OCI-LY1 (cell line): ENCODE data around the gene SLBP.

Source experiments
- H2AFZ ChIP-seq: fragments of 200-600 bp; sonication (generic), shearing (Covaris generic); 2 replicates; pipeline ENCODE4 v1.6.0; 2014; ENCODE audit warnings: antibody characterized with exemption, mild to moderate bottlenecking, low read length
- H3F3A ChIP-seq: fragments of 200-600 bp; sonication (generic), shearing (Covaris generic); 2 replicates; pipeline ENCODE4 v1.6.0; 2014; ENCODE audit warnings: mild to moderate bottlenecking, antibody characterized with exemption, low read length, moderate library complexity; ENCODE audit not compliant: insufficient read depth
- H3K27ac ChIP-seq: fragments of 200-600 bp; sonication (generic); 2 replicates; pipeline ENCODE4 v1.5.1; 2014; ENCODE audit warnings: low read length, mixed run types, mild to moderate bottlenecking, low read depth; ENCODE audit not compliant: poor library complexity, severe bottlenecking
- H3K27me3 ChIP-seq: fragments of 200-600 bp; sonication (generic); 2 replicates; pipeline ENCODE4 v1.6.0; 2014; ENCODE audit warnings: antibody characterized with exemption, mild to moderate bottlenecking, low read length, moderate library complexity; ENCODE audit not compliant: insufficient read depth
- H3K36me3 ChIP-seq: fragments of 200-600 bp; sonication (generic); 2 replicates; pipeline ENCODE4 v1.6.1; 2014; ENCODE audit warnings: mild to moderate bottlenecking, antibody characterized with exemption, low read length, moderate library complexity, mixed read lengths; ENCODE audit not compliant: insufficient read depth
- H3K4me1 ChIP-seq: fragments of 200-600 bp; sonication (generic); 2 replicates; pipeline ENCODE4 v1.5.1; 2014; ENCODE audit warnings: mild to moderate bottlenecking, low read length, moderate library complexity; ENCODE audit not compliant: insufficient read depth, severe bottlenecking
- H3K4me2 ChIP-seq: fragments of 200-600 bp; sonication (generic), shearing (Covaris generic); 2 replicates; pipeline ENCODE4 v1.6.1; 2014; ENCODE audit warnings: low read length
- H3K4me3 ChIP-seq: fragments of 200-600 bp; sonication (generic); 2 replicates; pipeline ENCODE4 v1.5.1; 2014; ENCODE audit warnings: low read length, low read depth, mild to moderate bottlenecking, mixed read lengths; ENCODE audit not compliant: poor library complexity, severe bottlenecking
- H3K79me2 ChIP-seq: fragments of 200-600 bp; shearing (Covaris generic); 2 replicates; pipeline ENCODE4 v1.6.1; 2016; ENCODE audit warnings: mixed run types, low read length, mixed read lengths; ENCODE audit not compliant: insufficient read depth
- H3K9ac ChIP-seq: fragments of 200-600 bp; sonication (generic), shearing (Covaris generic); 2 replicates; pipeline ENCODE4 v1.6.1; 2014; ENCODE audit warnings: mild to moderate bottlenecking, low read length, mixed read lengths
- H3K9me2 ChIP-seq: fragments of 200-600 bp; sonication (generic), shearing (Covaris generic); 2 replicates; pipeline ENCODE4 v1.6.1; 2014; ENCODE audit warnings: low read depth, mild to moderate bottlenecking, low read length, mixed read lengths
- H3K9me3 ChIP-seq: fragments of 200-600 bp; shearing (Covaris generic); 2 replicates; pipeline ENCODE4 v1.6.1; 2014; ENCODE audit warnings: low read length, mixed read lengths
- H4K20me1 ChIP-seq: fragments of 200-600 bp; sonication (generic), shearing (Covaris generic); 2 replicates; pipeline ENCODE4 v1.6.0; 2016; ENCODE audit warnings: mild to moderate bottlenecking, low read length; ENCODE audit not compliant: insufficient read depth
- EZH2 ChIP-seq: fragments of 200-600 bp; sonication (generic), shearing (Covaris generic); IDR thresholded peaks from 2 replicates; pipeline ENCODE4 v1.8.0; 2017; ENCODE audit warnings: borderline replicate concordance, mixed run types, mild to moderate bottlenecking, antibody characterized with exemption, low read length, moderate library complexity, mixed read lengths
- TF ChIP-seq, protein P1 (sequence below): fragments of 200-600 bp; sonication (generic), shearing (Covaris generic); IDR thresholded peaks from 2 replicates; pipeline ENCODE4 v1.5.1; 2017; ENCODE audit warnings: mild to moderate bottlenecking, antibody characterized with exemption, low read length, moderate library complexity, mixed read lengths

SLBP gene

DNA sequence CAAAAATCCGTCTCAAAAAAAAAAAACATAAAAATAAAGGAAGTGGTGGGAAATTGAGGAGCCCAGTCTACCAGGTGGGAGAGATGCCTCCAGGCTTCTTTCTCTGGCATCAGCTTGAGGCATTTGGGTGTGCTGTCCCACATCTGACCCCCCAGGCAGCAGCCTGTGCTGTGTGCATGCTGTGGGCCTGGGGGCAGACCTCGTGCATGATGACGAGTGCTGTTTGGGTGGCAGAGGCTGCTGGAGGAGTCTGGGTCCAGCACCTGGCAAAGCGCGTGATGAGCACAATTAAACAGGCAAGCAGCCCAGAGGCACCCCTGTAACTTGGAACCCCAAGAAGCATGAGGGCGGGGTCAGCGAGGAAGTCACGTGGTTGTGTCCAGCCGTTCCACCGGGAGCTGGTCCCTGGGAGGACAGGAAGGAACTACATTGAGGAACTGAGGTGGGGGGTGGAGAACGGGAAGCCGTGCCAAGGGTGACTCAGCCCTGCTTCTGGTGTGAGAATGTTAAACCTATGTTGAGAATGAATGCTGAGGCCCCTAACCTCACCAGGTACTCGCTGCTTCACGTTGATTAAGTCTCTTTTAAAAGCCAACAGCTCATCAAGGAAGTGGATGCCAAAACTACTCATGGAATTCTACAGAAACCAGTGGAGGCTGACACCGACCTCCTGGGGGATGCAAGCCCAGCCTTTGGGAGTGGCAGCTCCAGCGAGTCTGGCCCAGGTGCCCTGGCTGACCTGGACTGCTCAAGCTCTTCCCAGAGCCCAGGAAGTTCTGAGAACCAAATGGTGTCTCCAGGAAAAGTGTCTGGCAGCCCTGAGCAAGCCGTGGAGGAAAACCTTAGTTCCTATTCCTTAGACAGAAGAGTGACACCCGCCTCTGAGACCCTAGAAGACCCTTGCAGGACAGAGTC lies 15.3 kb upstream of the SLBP start:
- Histone ChIP-seq H3K27ac (no peak overlapping the region), H3K9me3 (no peaks in the 10 kb centered on the region), H3K27me3 (no peaks in the 10 kb centered on the region), H3K9ac (no peak overlapping the region), H3K4me3 (no peak overlapping the region), H3K79me2 (peaks cover 3% of the 10 kb centered on the region; the same call in 1 of the 2 replicates), H3K9me2 (no peaks in the 10 kb centered on the region), H3K4me2 (no peak overlapping the region), H3K4me1 (peaks cover 37% of the 10 kb centered on the region), H4K20me1 (no peaks in the 10 kb centered on the region), H2AFZ (no peak overlapping the region), H3K36me3 (peaks cover 84% of the 10 kb centered on the region), H3F3A (no peaks in the 10 kb centered on the region; the same call in 1 of the 2 replicates)
- TF ChIP-seq, protein P1, sequence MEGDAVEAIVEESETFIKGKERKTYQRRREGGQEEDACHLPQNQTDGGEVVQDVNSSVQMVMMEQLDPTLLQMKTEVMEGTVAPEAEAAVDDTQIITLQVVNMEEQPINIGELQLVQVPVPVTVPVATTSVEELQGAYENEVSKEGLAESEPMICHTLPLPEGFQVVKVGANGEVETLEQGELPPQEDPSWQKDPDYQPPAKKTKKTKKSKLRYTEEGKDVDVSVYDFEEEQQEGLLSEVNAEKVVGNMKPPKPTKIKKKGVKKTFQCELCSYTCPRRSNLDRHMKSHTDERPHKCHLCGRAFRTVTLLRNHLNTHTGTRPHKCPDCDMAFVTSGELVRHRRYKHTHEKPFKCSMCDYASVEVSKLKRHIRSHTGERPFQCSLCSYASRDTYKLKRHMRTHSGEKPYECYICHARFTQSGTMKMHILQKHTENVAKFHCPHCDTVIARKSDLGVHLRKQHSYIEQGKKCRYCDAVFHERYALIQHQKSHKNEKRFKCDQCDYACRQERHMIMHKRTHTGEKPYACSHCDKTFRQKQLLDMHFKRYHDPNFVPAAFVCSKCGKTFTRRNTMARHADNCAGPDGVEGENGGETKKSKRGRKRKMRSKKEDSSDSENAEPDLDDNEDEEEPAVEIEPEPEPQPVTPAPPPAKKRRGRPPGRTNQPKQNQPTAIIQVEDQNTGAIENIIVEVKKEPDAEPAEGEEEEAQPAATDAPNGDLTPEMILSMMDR, result no peak
- TF ChIP-seq EZH2, result no peak

DNA sequence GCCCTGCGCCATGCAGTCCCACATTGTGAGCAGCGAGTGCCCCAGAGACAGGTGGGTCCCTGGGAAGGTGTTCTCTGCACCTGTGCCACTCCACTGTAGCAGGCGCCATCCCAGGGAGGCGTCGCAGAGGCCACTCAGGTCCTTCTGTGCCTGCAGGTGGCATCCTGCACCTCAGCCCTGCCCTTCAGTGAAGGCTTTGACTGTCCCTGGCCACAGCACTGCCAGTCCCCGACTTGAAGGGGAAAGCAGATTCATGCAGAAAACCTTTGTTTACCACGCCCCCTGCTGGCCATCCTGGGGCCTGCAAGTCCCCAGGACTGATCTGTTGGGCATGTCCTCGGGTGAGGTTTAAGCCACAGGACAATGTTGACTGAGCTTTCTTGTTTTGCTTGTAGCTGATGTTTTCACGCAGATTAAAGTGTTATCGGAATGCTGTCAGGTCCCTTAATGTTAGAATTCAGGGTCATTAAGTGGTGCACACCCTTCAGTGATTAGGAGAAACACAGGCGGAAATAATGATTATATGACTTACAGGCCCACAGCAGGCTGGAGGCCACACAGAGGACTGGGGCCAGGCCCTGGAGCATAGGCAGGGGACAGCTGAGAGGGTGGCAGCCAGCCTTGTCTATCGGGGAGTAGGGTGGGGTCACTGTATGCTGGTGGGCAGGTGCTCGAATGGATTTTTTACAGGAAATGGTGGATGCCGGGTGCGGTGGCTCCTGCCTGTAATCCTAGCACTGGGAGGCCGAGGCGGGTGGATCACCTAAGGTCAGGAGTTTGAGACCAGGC lies 14.2 kb upstream of the SLBP start:
- H3K4me3 ChIP-seq, result no peak overlapping the region
- H3K36me3 ChIP-seq, result peaks cover 73% of the 10 kb centered on the region
- H3K27me3 ChIP-seq, result no peaks in the 10 kb centered on the region
- no peaks in the 10 kb centered on the region for H3K9me2 ChIP-seq
- no peak overlapping the region for H2AFZ ChIP-seq
- no peaks in the 10 kb centered on the region; the same call in 1 of the 2 replicates for H3F3A ChIP-seq
- H4K20me1 ChIP-seq, result no peaks in the 10 kb centered on the region
- peaks cover 37% of the 10 kb centered on the region for H3K4me1 ChIP-seq
- TF ChIP-seq, protein P1, result peak; percentile 67
- no peak for TF ChIP-seq EZH2
- no peaks in the 10 kb centered on the region for H3K9me3 ChIP-seq
- H3K79me2 ChIP-seq, result peaks cover 8% of the 10 kb centered on the region
- peak overlapping the region; percentile 32; the same call in 1 of the 2 replicates for H3K4me2 ChIP-seq
- peak overlapping the region; percentile 23 for H3K27ac ChIP-seq
- H3K9ac ChIP-seq, result no peak overlapping the region

DNA sequence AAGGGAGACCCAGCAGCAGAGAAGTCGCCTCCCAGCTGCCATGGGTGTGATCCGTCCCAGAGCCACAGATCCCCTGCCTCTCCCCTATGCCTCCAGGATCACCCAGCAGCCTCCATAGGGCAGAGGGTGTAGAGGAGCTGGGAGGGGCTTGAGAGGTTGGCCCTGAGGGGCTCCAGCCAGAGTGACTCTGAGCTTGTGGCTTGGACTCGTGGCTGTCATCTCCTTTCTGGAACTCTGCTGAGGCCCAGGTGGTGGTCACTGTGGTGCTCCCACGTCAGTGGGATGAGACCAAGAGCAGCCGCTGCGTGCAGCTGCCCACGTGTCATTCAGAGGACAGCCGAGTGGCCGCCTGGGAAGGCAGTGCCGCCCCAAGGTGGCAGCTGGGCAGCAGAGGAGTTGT lies 13.4 kb upstream of the SLBP start:
- Histone ChIP-seq H3K9me2 (no peaks in the 10 kb centered on the region), H3K27ac (peak overlapping the region; percentile 17), H3K4me3 (no peak overlapping the region), H3K9ac (no peak overlapping the region; the same call in 1 of the 2 replicates), H3K9me3 (no peaks in the 10 kb centered on the region), H3K27me3 (no peaks in the 10 kb centered on the region), H3K36me3 (peaks cover 65% of the 10 kb centered on the region), H3K79me2 (peaks cover 8% of the 10 kb centered on the region), H4K20me1 (no peaks in the 10 kb centered on the region), H3K4me1 (peaks cover 37% of the 10 kb centered on the region), H3F3A (no peaks in the 10 kb centered on the region; the same call in 1 of the 2 replicates), H2AFZ (no peak overlapping the region), H3K4me2 (peak overlapping the region; percentile 32; the same call in 1 of the 2 replicates)
- TF ChIP-seq EZH2, result no peak
- TF ChIP-seq, protein P1, result no peak
